Panc1 (cell line): ENCODE data around the gene DCTD. TPM values are rescaled to one million over a fixed set of nuclear protein-coding genes. Genes with fewer than 3 reads are reported as not detected.

Experiments used
- ATAC-seq: fragments of 200-7000 bp; cut with Tn5 transposase; 2 replicates; pipeline ENCODE4 v1.9.1; 2020; ENCODE audit warnings: mild to moderate bottlenecking, moderate library complexity
- BruUV-seq: library from RNA; stranded (reverse); fragments of 400-500 nt; replicated peaks from 2 replicates; lab custom pipeline; 2021; lab: Mats Ljungman, UMichigan
- CTCF ChIA-PET: fragments of 300-600 bp; sonication (Branson Sonifier 250); formaldehyde crosslinking; loops from one replicate; lab custom pipeline; 2022; ENCODE audit warnings: antibody characterized with exemption; lab: Charles Lee
- POLR2A ChIA-PET: fragments of 300-600 bp; sonication (Branson Sonifier 250); formaldehyde crosslinking; loops from one replicate; lab custom pipeline; 2022; ENCODE audit warnings: antibody characterized with exemption; lab: Charles Lee
- DNase-seq: peaks from one replicate; pipeline ENCODE4 v3.0.0-alpha.2; 2010; ENCODE audit warnings: low read depth, low spot score
- H3K27ac ChIP-seq: 2 replicates; pipeline ENCODE4 v1.5.1; 2011; ENCODE audit warnings: mild to moderate bottlenecking, low read length, inconsistent platforms
- H3K27me3 ChIP-seq: fragments of 200-500 bp; sonication (Bioruptor generic); 2 replicates; pipeline ENCODE4 v1.6.0; 2014; ENCODE audit warnings: low read length, inconsistent platforms; ENCODE audit not compliant: control insufficient read depth, insufficient read depth
- H3K36me3 ChIP-seq: fragments of 200-500 bp; sonication (Bioruptor generic); 2 replicates; pipeline ENCODE4 v1.5.1; 2014; ENCODE audit warnings: inconsistent platforms, mild to moderate bottlenecking, low read length, moderate library complexity; ENCODE audit not compliant: control insufficient read depth, insufficient read depth
- H3K4me1 ChIP-seq: 2 replicates; pipeline ENCODE4 v1.5.1; 2011; ENCODE audit warnings: inconsistent platforms, mild to moderate bottlenecking, low read length, moderate library complexity; ENCODE audit not compliant: control insufficient read depth, insufficient read depth
- H3K4me3 ChIP-seq, 2 experiments: 2 replicates each; pipeline ENCODE4 v1.5.1; 2011 to 2012; ENCODE audit warnings: low read depth in 2 of 2, low read length in 2 of 2, mild to moderate bottlenecking in 2 of 2, inconsistent platforms in 1 of 2, moderate library complexity in 1 of 2
- H3K9me3 ChIP-seq: fragments of 200-500 bp; sonication (Bioruptor generic); 2 replicates; pipeline ENCODE4 v1.5.1; 2014; ENCODE audit warnings: low read depth, mild to moderate bottlenecking, inconsistent platforms, low read length, moderate library complexity; ENCODE audit not compliant: control insufficient read depth, insufficient read depth
- POLR2AphosphoS5 ChIP-seq: IDR thresholded peaks from 2 replicates; pipeline ENCODE4 v1.6.1; 2012; ENCODE audit warnings: mild to moderate bottlenecking, low read depth, low read length, moderate library complexity
- REST ChIP-seq, 2 experiments: IDR thresholded peaks; 2 replicates each; pipeline ENCODE4 v1.6.1; 2011 to 2012; ENCODE audit warnings: low read depth in 2 of 2, control low read depth in 1 of 2, low read length in 1 of 2, mild to moderate bottlenecking in 1 of 2, moderate library complexity in 1 of 2; ENCODE audit not compliant: insufficient read depth in 1 of 2
- SIN3A ChIP-seq: IDR thresholded peaks from 2 replicates; pipeline ENCODE4 v1.6.1; 2012; ENCODE audit warnings: low read depth, mild to moderate bottlenecking, low read length, moderate library complexity, borderline replicate concordance; ENCODE audit not compliant: insufficient read depth
- TCF7L2 ChIP-seq: IDR thresholded peaks from 2 replicates; pipeline ENCODE4 v1.6.1; 2011; ENCODE audit warnings: mild to moderate bottlenecking, low read depth, low read length, inconsistent platforms
- in situ Hi-C: cut with HindIII; loops from 2 replicates; pipeline ENCODE4 v1.10.0; 2016; ENCODE audit warnings: low sequenced_read_pairs, low pct_unique_long_range_greater_than_20kb
- intact Hi-C: fragments of 100-400 bp; cut with micrococcal nuclease; formaldehyde crosslinking; loops from one replicate; pipeline ENCODE4 v1.10.0; 2022; ENCODE audit not compliant: unreplicated experiment
- total RNA-seq: library from RNA; stranded (reverse); gene quantifications from one replicate; pipeline ENCODE4 v1.2.1, GENCODE V29; 2021; ENCODE audit not compliant: unreplicated experiment
- TF ChIP-seq, protein P1 (sequence below): fragments of 450-650 bp; IDR thresholded peaks from 2 replicates; pipeline ENCODE4 v1.5.1; 2017; ENCODE audit warnings: mild to moderate bottlenecking

DCTD gene
- total RNA-seq, 1 experiment from 2014 or later = 77.0 TPM

DNA sequence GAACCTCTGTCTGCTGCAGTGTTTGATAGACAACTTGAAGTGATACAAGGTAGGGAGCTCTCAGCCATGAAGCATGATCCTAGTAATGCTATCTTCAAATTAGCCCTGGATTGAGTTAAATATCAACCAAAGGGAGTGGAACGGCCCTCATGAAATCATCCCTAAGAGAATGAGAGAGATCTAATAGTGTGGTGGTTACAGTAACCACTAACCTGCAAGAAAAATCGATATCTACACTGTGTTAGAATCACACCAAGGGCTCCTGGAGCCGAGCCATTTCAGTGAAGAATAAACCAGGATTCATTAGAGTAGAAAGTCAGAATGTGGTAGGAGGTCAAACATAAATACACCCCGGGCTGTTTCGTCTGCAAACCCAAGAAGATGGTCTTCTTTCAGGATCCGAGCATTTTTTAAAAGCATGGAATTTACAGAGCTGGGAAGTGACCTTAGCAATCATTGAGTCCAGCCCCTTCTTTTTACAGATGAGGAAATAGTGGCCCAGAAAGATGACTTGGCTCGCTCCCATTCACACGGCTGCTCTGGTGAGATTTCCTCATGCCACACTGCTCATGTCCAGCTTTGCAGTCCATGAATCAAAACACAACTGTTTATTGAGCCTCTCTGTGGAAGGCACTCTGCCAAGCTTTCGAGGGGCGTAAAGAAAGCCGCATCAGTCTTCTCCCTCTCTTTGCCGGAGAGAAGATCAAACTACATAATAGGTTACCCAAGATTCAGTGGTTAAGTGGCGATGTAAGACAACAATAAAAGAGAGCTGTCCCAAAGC, 5.5 kb upstream of the DCTD start:
- BruUV-seq = no TSS peak
- intact Hi-C loops = loop anchor here (10.0 kb wide), 1 partner anchor 448 kb away; no protein-coding TSS in a partner anchor
- no peak overlapping the region for H3K27ac ChIP-seq
- no peaks in the 10 kb centered on the region for H3K27me3 ChIP-seq
- ChIA-PET POLR2A (no interaction called here), CTCF (interaction anchor here (0.7 kb wide), 1 partner anchor 494 kb away, joined by 4 read pairs; no protein-coding TSS in a partner anchor)
- ATAC-seq = no peak
- DNase-seq = no peak
- H3K36me3 ChIP-seq = no peaks in the 10 kb centered on the region
- TF ChIP-seq SIN3A (no peak), TCF7L2 (no peak), POLR2AphosphoS5 (no peak), REST (IDR thresholded peaks at IDR 0.05; ENCODE audit: insufficient read depth in 1 of 2, low read depth in 2 of 2, low read length in 1 of 2) (no peak)
- TF ChIP-seq, protein P1, sequence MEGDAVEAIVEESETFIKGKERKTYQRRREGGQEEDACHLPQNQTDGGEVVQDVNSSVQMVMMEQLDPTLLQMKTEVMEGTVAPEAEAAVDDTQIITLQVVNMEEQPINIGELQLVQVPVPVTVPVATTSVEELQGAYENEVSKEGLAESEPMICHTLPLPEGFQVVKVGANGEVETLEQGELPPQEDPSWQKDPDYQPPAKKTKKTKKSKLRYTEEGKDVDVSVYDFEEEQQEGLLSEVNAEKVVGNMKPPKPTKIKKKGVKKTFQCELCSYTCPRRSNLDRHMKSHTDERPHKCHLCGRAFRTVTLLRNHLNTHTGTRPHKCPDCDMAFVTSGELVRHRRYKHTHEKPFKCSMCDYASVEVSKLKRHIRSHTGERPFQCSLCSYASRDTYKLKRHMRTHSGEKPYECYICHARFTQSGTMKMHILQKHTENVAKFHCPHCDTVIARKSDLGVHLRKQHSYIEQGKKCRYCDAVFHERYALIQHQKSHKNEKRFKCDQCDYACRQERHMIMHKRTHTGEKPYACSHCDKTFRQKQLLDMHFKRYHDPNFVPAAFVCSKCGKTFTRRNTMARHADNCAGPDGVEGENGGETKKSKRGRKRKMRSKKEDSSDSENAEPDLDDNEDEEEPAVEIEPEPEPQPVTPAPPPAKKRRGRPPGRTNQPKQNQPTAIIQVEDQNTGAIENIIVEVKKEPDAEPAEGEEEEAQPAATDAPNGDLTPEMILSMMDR = no peak
- in situ Hi-C loops = no loop called here
- no peaks in the 10 kb centered on the region for H3K4me1 ChIP-seq
- H3K9me3 ChIP-seq = no peaks in the 10 kb centered on the region
- no peak overlapping the region for H3K4me3 ChIP-seq

- in situ Hi-C loops (no loop called here), intact Hi-C loops (loop anchor here (10.0 kb wide), 1 partner anchor 447 kb away; no protein-coding TSS in a partner anchor)
- Histone ChIP-seq H3K36me3 (no peaks in the 10 kb centered on the region), H3K27me3 (no peaks in the 10 kb centered on the region), H3K4me3 (no peak overlapping the region), H3K4me1 (no peaks in the 10 kb centered on the region), H3K9me3 (no peaks in the 10 kb centered on the region), H3K27ac (no peak overlapping the region)
- POLR2A ChIA-PET = no interaction called here
- no TSS peak for BruUV-seq
- TF ChIP-seq REST (IDR thresholded peaks at IDR 0.05; ENCODE audit: insufficient read depth in 1 of 2, low read depth in 2 of 2, low read length in 1 of 2) = no peak
- TF ChIP-seq, protein P1 = no peak
- TF ChIP-seq TCF7L2 = no peak
- TF ChIP-seq SIN3A = no peak
- TF ChIP-seq POLR2AphosphoS5 = no peak
- CTCF ChIA-PET = no interaction called here
- DNase-seq (no peak), ATAC-seq (no peak)
Measured at GRCh38 chr4:182921608-182922007, 4.4 kb upstream of the DCTD start.
